GM12891 (cell line): Measurements from ENCODE around the gene TNNI3K.

ENCODE experiments used
- POLR2A ChIP-seq: IDR thresholded peaks from 2 replicates; pipeline ENCODE4 v1.6.1; 2011; ENCODE audit warnings: low read depth, low read length, control low read depth
- POLR2AphosphoS5 ChIP-seq: IDR thresholded peaks from 2 replicates; pipeline ENCODE4 v1.6.1; 2011; ENCODE audit warnings: low read depth, low read length, control low read depth
- SPI1 ChIP-seq: IDR thresholded peaks from 2 replicates; pipeline ENCODE4 v1.6.1; 2011; ENCODE audit warnings: low read depth, low read length, control low read depth
- TAF1 ChIP-seq: IDR thresholded peaks from 2 replicates; pipeline ENCODE4 v1.6.1; 2011; ENCODE audit warnings: low read depth, low read length, control low read depth

DNA sequence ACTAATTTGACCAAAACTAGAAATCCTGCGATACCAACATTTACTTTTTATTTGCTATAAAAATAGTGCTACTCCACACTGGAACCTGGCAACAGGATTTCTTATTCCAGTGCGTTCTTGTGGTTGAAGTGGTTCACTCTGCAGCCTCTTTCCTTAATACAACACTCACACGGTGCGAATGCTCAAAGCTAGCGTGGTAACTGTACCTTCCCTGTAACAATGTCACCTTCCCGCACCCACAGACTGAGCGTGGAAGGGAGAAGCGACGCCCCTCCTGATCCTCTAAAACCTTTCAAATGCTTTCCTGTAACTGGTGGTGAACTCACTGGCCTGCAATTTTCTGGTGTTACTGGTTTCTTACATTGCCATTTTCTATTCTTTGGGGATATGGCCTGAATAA is 145.1 kb downstream of the TNNI3K start:
- no peak for TF ChIP-seq POLR2A
- TF ChIP-seq SPI1 = no peak
- TF ChIP-seq TAF1 = no peak
- no peak for TF ChIP-seq POLR2AphosphoS5
